LNCAP (cell line): ENCODE data around the gene PRRT1B.

Experiments used
- TF ChIP-seq, protein P1 (sequence below): fragments of 450-650 bp; IDR thresholded peaks from 2 replicates; pipeline ENCODE4 v1.5.1; 2017; ENCODE audit warnings: mild to moderate bottlenecking

PRRT1B gene

DNA sequence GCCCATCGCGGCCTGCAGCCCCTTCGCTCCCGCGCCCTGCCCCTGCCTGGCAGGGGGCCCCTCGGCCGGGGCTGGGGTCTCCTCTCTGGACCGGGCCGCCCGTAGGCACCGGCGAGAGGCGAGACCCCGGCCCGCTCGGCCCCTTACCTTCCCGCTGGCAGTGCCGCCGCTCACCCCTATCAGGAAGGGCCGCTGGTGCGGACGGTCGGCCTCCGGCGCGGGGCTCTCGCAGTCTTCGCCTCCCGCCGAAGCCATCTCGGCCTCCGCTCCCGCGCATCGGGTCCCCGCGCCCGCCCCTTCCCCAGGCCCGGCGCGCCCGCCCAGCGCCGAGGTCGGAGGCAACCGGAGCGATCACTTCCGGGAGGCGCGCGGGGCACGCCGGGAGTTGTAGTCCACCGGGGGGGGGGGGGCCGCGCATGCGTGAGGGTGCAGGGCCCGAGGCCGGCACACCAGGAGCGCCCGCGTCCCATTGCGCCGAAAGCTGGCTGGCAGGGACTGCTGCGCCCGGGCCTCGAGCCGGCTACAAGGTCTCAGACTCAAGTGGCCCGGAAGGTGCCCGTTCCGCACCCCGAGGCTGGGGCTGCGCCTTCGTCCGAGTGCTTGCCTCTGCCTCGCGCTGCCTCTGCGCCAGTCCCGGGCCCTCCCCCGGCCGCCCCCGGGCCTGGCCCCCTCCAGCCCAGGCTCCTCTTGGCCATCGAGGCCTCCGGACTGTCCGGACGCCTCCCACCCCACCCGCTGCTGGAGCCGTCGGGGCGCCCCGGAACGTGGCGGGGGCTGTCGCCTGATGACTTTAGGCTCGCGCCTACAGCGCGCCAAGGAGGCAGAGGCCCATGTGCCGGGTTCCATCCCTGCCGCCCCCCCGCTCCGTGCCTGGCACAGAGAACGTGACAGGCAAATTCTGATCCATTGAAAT, 14.1 kb upstream of the PRRT1B start, which contains the start of gene UCK1:
UCK1 (minus strand) TSS at position 344 of the 913 bp plus-strand sequence; CDS start at position 255, 89 bp downstream.
- TF ChIP-seq, protein P1, sequence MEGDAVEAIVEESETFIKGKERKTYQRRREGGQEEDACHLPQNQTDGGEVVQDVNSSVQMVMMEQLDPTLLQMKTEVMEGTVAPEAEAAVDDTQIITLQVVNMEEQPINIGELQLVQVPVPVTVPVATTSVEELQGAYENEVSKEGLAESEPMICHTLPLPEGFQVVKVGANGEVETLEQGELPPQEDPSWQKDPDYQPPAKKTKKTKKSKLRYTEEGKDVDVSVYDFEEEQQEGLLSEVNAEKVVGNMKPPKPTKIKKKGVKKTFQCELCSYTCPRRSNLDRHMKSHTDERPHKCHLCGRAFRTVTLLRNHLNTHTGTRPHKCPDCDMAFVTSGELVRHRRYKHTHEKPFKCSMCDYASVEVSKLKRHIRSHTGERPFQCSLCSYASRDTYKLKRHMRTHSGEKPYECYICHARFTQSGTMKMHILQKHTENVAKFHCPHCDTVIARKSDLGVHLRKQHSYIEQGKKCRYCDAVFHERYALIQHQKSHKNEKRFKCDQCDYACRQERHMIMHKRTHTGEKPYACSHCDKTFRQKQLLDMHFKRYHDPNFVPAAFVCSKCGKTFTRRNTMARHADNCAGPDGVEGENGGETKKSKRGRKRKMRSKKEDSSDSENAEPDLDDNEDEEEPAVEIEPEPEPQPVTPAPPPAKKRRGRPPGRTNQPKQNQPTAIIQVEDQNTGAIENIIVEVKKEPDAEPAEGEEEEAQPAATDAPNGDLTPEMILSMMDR: no peak

DNA sequence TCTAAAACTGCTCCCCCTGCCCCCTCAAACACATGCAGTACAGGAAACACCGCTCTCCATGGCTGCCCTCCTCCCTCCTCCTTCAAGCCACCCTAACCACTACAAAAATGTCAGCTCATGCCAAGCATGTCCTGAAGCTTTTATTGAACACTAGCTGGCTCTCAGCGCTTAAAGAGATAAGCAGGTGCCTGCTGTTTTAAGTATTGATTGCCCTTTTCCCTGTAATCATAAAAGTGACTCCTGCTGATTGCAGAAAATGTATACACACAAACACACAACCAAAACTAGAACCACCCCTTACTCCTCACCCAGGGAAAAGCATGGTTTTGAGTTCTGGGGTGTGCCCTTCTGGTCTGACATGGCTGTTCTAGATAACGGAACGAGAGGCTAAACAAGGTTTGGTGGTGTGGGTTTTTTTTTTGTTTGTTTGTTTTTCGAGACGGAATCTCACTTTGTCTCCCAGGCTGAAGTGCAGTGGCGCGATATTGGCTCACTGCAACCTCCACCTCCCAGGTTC, 10.5 kb upstream of the PRRT1B start:
- TF ChIP-seq, protein P1: no peak

DNA sequence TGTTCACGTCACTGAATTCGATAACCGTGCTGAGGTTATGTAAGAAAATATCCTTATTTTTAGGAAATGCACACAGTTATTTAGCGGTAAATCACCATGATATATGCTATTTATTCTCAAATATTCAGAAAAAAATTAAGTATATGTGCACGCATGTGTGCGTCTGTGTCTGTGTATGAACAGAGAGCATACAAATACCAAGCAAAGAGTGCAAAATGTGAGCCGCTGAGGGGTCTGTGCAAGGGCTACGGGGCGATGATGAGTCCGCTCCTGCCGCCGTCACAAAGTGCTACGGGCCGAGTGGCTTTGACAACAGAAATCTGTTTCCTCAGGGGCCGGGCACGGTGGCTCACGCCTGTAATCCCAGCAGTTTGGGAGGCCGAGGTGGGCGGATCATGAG, 7.4 kb upstream of the PRRT1B start:
- TF ChIP-seq, protein P1: no peak

DNA sequence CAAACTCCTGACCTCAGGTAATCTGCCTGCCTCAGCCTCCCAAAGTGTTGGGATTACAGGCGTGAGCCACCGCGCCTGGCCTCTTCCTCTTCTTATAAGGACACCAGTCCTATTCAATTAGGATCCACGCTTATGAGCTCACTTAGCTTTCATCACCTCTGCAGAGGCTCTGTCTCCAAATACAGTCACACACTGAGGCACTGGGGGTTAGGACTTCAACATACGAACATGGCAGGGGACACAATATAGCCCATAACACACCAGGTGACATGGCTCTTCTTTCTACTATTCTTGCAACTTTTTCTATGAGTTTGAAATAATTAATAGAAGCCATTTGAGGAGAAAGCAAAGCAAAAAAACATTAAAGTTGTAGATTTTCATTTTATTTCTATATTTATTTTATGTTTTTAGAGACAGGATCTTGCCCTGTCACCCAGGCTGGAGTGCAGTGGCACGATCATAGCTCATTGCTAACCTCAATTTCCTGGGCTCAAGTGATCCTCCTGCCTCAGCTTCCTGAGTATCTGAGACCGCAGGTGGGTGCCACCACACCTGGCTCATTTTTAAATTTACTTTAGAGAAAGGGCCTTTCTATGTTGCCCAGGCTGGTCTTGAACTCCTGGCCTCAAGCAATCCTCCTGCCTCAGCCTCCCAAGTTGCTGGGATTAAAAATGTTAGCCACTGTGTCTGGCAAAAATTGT, 6.0 kb upstream of the PRRT1B start:
- TF ChIP-seq, protein P1: no peak

DNA sequence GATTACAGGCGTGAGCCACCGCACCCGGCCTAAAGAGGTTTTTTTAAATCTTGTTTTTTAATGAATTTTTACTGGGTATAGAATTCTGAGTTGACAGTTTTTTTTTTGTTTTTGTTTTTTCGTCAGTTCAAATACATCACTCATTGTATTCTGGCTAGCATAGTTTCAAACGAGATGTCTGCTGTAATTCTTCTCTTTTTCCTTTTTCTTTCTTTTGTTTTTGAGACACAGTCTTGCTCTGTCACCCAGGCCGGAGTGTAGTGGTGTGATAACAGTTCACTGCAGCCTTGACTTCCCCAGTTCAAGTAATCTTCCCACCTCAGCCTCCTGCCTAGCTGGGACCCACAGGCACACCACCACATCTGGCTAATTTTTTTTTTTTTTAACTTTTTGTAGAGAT, 2.2 kb upstream of the PRRT1B start:
- TF ChIP-seq, protein P1: no peak

DNA sequence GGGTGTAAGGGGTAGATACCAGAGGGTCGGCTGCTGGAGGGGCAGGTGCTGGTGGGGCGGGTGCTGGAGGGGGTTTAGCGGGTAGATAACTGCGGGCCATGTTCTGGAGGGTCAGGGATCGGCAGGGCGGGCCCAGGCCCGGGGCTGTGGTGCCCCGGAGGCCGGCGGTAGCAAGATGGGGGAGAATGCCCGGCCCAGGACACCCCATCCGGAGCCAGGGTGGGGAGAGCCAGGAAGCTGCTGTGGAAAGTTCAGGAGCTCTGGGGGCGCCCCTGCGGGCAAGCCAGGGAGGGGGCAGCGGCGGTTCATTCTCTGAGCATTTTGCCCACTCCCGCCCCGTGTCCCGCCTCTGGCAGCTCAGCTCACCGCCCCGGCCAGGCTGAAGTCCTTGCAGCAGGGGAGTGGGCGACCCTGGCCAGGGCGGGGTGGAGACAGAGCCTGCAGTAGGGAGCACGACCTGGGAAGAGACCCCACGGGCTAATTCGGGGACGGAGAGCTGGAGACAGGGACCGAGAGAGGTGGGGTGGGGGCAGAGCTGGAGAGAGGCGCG, 538 bp downstream of the PRRT1B start:
- TF ChIP-seq, protein P1: no peak

DNA sequence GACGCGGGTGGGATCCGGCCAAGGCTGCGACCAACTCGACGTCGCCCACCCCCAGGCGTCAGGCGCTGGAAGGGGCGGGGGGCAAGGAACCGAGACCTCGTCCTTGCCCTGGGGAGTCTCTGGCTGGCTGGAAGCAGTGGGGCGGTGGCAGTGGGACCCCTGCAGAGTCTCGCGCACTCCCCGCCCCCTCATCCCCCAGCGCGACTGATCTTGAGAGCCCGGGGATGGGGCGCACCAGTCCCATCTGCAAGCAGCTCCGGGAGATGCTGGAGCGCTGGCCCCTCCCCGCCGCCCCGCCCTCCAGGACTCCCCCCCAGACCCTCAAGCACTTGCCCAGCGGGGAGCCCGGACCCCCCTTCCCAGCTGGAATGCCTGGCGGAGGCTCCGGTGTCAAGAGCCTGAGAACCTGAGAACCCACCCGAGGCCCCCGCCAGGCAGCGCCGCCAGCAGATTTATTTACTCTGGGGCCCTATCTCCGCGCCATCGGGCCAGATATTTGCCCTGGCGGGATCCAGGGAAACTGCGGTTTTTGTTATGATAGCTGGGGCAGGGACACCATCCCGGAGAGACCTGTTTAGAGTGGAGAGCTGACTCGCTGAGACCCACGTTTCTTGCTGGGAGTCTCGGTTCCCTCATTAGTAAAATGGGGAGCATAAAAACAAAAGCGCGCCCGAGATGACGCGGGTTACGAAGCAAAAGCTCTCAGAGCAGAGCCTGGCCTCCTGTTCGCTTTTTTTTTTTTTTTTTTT, 1.2 kb downstream of the PRRT1B start:
- TF ChIP-seq, protein P1: no peak
